Neuronal stem cell (in vitro differentiated cells): ENCODE results near the gene FAM83E.

Experiments used
- DNase-seq: peaks from one replicate; pipeline ENCODE4 v3.0.0-alpha.2; 2013; ENCODE audit warnings: low spot score
- H2AFZ ChIP-seq: one replicate; pipeline ENCODE4 v1.6.1; 2013; ENCODE audit warnings: mild to moderate bottlenecking, low read length, inconsistent platforms
- H2AK5ac ChIP-seq: 2 replicates; pipeline ENCODE4 v1.6.1; 2013; ENCODE audit warnings: low read depth, mild to moderate bottlenecking, inconsistent platforms, low read length, moderate library complexity, mixed read lengths
- H2BK120ac ChIP-seq: 2 replicates; pipeline ENCODE4 v1.6.1; 2013; ENCODE audit warnings: low read depth, mild to moderate bottlenecking, inconsistent platforms, low read length, moderate library complexity, mixed read lengths
- H2BK12ac ChIP-seq: one replicate; pipeline ENCODE4 v1.6.1; 2013; ENCODE audit warnings: low read length, inconsistent platforms
- H2BK15ac ChIP-seq: 2 replicates; pipeline ENCODE4 v1.6.1; 2013; ENCODE audit warnings: mild to moderate bottlenecking, low read length, inconsistent platforms, mixed read lengths
- H2BK5ac ChIP-seq: one replicate; pipeline ENCODE4 v1.6.1; 2013; ENCODE audit warnings: inconsistent platforms, mild to moderate bottlenecking, low read length, moderate library complexity
- H3K14ac ChIP-seq: one replicate; pipeline ENCODE4 v1.6.1; 2013; ENCODE audit warnings: low read length, inconsistent platforms
- H3K18ac ChIP-seq: 2 replicates; pipeline ENCODE4 v1.6.1; 2013; ENCODE audit warnings: low read length, inconsistent platforms
- H3K23ac ChIP-seq: 2 replicates; pipeline ENCODE4 v1.6.1; 2013; ENCODE audit warnings: low read depth, mild to moderate bottlenecking, mixed read lengths, low read length, inconsistent platforms; ENCODE audit not compliant: poor library complexity
- H3K27ac ChIP-seq: replicated peaks from 3 replicates; pipeline ENCODE4 v1.5.1; 2013; ENCODE audit warnings: low read length, inconsistent platforms
- H3K27me3 ChIP-seq, 3 experiments: 2 replicates each; pipeline ENCODE4 v1.6.1; 2013; ENCODE audit warnings: low read length in 3 of 3, mild to moderate bottlenecking in 2 of 3, inconsistent platforms in 1 of 3, low read depth in 1 of 3, mixed read lengths in 1 of 3, moderate library complexity in 1 of 3; ENCODE audit not compliant: control insufficient read depth in 3 of 3, insufficient read depth in 3 of 3
- H3K36me3 ChIP-seq, 2 donors: replicated peaks in 1 of 2; 2 replicates each; pipeline ENCODE4 v1.6.1; 2013; ENCODE audit warnings: low read length in 2 of 2; ENCODE audit not compliant: control insufficient read depth in 2 of 2, insufficient read depth in 2 of 2
- H3K4ac ChIP-seq: 2 replicates; pipeline ENCODE4 v1.6.1; 2013; ENCODE audit warnings: inconsistent platforms, mild to moderate bottlenecking, low read length, moderate library complexity
- H3K4me1 ChIP-seq, 2 donors: 1 replicate in 1 of 2; 2 replicates in 1 of 2; pipeline ENCODE4 v1.6.1; 2013; ENCODE audit warnings: low read length in 2 of 2, low read depth in 1 of 2; ENCODE audit not compliant: control insufficient read depth in 2 of 2, insufficient read depth in 1 of 2
- H3K4me2 ChIP-seq: one replicate; pipeline ENCODE4 v1.6.1; 2013; ENCODE audit warnings: mild to moderate bottlenecking, low read length, inconsistent platforms; ENCODE audit not compliant: insufficient read depth, poor library complexity, severe bottlenecking
- H3K4me3 ChIP-seq, 2 donors: 2 replicates each; pipeline ENCODE4 v1.5.1; 2013; ENCODE audit warnings: low read length in 2 of 2, mild to moderate bottlenecking in 2 of 2, inconsistent platforms in 1 of 2, moderate library complexity in 1 of 2
- H3K79me1 ChIP-seq: one replicate; pipeline ENCODE4 v1.6.1; 2013; ENCODE audit warnings: low read depth, mild to moderate bottlenecking, inconsistent platforms, low read length, moderate library complexity
- H3K9ac ChIP-seq: one replicate; pipeline ENCODE4 v1.6.1; 2013; ENCODE audit warnings: mild to moderate bottlenecking, low read depth, low read length, inconsistent platforms; ENCODE audit not compliant: poor library complexity
- H3K9me3 ChIP-seq, 2 donors: replicated peaks in 1 of 2; 2 replicates each; pipeline versions ENCODE3 to v1.6.1; 2013; ENCODE audit warnings: low read length in 2 of 2, mild to moderate bottlenecking in 2 of 2, inconsistent platforms in 1 of 2, low read depth in 1 of 2, mixed read lengths in 1 of 2, moderate library complexity in 1 of 2; ENCODE audit not compliant: control insufficient read depth in 2 of 2, insufficient read depth in 1 of 2
- H4K8ac ChIP-seq: one replicate; pipeline ENCODE4 v1.6.1; 2013; ENCODE audit warnings: low read depth, mild to moderate bottlenecking, inconsistent platforms, low read length, moderate library complexity
- H4K91ac ChIP-seq: one replicate; pipeline ENCODE4 v1.6.1; 2013; ENCODE audit warnings: low read length, low read depth, mild to moderate bottlenecking, inconsistent platforms; ENCODE audit not compliant: poor library complexity
- WGBS, 2 donors: extraction: QIAGEN DNeasy Blood & Tissue Kit; methylation state at CpG; one replicate each; pipeline ENCODE4 v1.1.7; 2013; ENCODE audit warnings: missing lambda C conversion rate in 2 of 2, mixed read lengths in 1 of 2; ENCODE audit not compliant: insufficient read length in 2 of 2, insufficient replicate concordance in 1 of 2; ENCODE audit errors: extremely low coverage in 2 of 2; 5-methylcytosine and 5-hydroxymethylcytosine counted together

FAM83E gene

DNA sequence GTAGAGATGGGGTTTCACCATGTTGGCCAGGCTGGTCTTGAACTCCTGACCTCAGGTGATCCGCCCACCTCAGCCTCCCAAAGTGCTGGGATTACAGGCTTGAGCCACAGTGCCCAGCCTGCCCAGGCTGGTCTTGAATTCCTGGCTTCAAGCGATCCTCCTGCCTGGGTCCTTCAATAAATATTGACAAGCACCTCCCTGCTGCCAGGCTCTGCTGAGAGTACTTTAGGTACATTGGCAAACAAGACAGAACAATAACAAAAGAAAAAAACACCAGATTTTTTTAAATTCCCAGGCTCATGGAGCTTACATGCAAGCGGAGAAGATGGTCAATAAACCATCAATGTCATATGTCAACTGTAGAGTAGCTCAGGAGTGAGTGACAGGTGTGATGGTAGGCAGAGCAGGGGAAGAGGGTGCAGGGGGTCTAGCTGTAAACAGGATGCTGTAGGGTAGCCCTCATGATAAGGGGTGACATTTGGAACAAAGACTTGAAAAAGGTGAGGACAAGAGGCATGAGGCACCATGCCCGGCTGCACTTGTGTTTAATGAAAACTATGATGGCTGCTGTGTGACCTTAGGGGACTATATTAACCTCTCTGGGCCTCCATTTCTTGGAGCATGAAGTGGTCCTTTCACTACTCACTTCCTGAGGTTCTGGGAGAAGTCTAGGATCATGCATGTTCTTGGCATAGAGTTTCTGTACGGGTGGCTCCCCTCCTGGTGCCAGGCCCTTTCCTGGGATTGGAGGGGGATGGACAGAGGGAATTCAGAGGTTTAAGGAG is 43.3 kb downstream of the FAM83E start:
- no peak overlapping the region for H3K4me3 ChIP-seq
- no peak overlapping the region for H2BK15ac ChIP-seq
- no peak overlapping the region for H2BK12ac ChIP-seq
- H3K4me2 ChIP-seq, result no peak overlapping the region
- no CpG with 5 or more reads among the region's 5 CpGs for WGBS, 2 donors
- no peaks in the 10 kb centered on the region for H3K79me1 ChIP-seq
- no peak overlapping the region for H4K8ac ChIP-seq
- no peak overlapping the region for H3K4ac ChIP-seq
- no peak overlapping the region for H2AK5ac ChIP-seq
- H3K4me1 ChIP-seq, result peaks cover 3 to 14% of the 10 kb centered on the region in 2 donors
- H2AFZ ChIP-seq, result no peak overlapping the region
- no peak overlapping the region for H2BK120ac ChIP-seq
- no peaks in the 10 kb centered on the region for H3K9me3 ChIP-seq
- no peak overlapping the region for H3K27ac ChIP-seq
- H3K36me3 ChIP-seq, result no peaks in the 10 kb centered on the region
- no peak overlapping the region for H2BK5ac ChIP-seq
- peaks cover 0 to 34% (median 6%) of the 10 kb centered on the region in 3 experiments for H3K27me3 ChIP-seq
- H3K9ac ChIP-seq, result no peak overlapping the region
- no peak for DNase-seq
- H4K91ac ChIP-seq, result no peak overlapping the region
- no peak overlapping the region for H3K18ac ChIP-seq
- no peak overlapping the region for H3K14ac ChIP-seq
- no peak overlapping the region for H3K23ac ChIP-seq

- no peak overlapping the region for H3K4me3 ChIP-seq
- no peak overlapping the region for H2BK15ac ChIP-seq
- H3K23ac ChIP-seq, result no peak overlapping the region
- H3K9me3 ChIP-seq, result no peaks in the 10 kb centered on the region
- H3K4me2 ChIP-seq, result no peak overlapping the region
- H3K4me1 ChIP-seq, result peaks cover 3 to 14% of the 10 kb centered on the region in 2 donors
- no peak overlapping the region for H3K18ac ChIP-seq
- H4K91ac ChIP-seq, result no peak overlapping the region
- H3K36me3 ChIP-seq, result no peaks in the 10 kb centered on the region
- H3K14ac ChIP-seq, result no peak overlapping the region
- no peak overlapping the region for H3K9ac ChIP-seq
- H3K4ac ChIP-seq, result no peak overlapping the region
- H2BK120ac ChIP-seq, result no peak overlapping the region
- H2BK12ac ChIP-seq, result no peak overlapping the region
- H2BK5ac ChIP-seq, result no peak overlapping the region
- peaks cover 0 to 40% (median 6%) of the 10 kb centered on the region in 3 experiments for H3K27me3 ChIP-seq
- no peak overlapping the region for H3K27ac ChIP-seq
- no peak overlapping the region for H4K8ac ChIP-seq
- H3K79me1 ChIP-seq, result no peaks in the 10 kb centered on the region
- DNase-seq, result no peak
- H2AFZ ChIP-seq, result no peak overlapping the region
- WGBS, 2 donors, result no CpG with 5 or more reads among the region's 11 CpGs
- H2AK5ac ChIP-seq, result no peak overlapping the region
These were observed 45.1 kb downstream of the FAM83E start for GRCh38 chr19:48569814-48570213.

GRCh38 chr19:48568345-48568886 is 46.5 kb downstream of the FAM83E start:
- Histone ChIP-seq H3K9me3 (no peaks in the 10 kb centered on the region), H2BK12ac (peak overlapping the region; percentile 84), H2BK15ac (peak overlapping the region; percentile 75), H3K27me3 (peaks cover 0 to 35% (median 6%) of the 10 kb centered on the region in 3 experiments), H3K23ac (peak overlapping the region; percentile 98), H3K4me3 (no peak overlapping the region), H3K18ac (peak overlapping the region; percentile 94), H3K14ac (peak overlapping the region; percentile 89), H4K91ac (no peak overlapping the region), H2BK5ac (no peak overlapping the region), H3K79me1 (no peaks in the 10 kb centered on the region), H2AK5ac (peak overlapping the region; percentile 56), H2BK120ac (no peak overlapping the region), H4K8ac (peak overlapping the region; percentile 68), H3K36me3 (no peaks in the 10 kb centered on the region), H3K4ac (no peak overlapping the region), H3K27ac (no peak overlapping the region), H3K9ac (peak overlapping the region; percentile 60), H3K4me1 (peaks cover 3 to 11% of the 10 kb centered on the region in 2 donors), H3K4me2 (peak overlapping the region; percentile 43), H2AFZ (peak overlapping the region; percentile 66)
- no CpG with 5 or more reads among the region's 19 CpGs for WGBS, 2 donors
- DNase-seq, result no peak

DNA sequence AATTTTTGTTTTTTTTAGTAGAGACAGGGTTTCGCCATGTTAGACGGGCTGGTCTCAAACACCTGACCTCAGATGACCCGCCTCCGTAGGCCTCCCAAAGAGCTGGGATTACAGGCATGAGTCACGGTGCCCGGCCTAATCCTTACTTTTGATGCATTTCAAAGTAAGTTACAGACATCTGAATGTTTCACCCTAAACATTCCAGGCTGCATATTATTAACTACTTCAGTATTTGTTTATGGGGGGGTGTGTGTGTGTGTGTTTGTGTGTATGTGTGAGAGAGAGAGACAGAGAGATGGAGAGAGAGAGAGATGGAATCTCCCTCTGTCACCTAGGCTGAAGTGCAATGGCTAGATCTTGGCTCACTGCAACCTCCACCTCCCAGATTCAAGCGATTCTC is 49.8 kb downstream of the FAM83E start:
- Histone ChIP-seq H3K4me3 (no peak overlapping the region), H3K27ac (no peak overlapping the region), H2BK15ac (no peak overlapping the region), H2BK5ac (no peak overlapping the region), H4K91ac (no peak overlapping the region), H3K9ac (no peak overlapping the region), H3K18ac (no peak overlapping the region), H2AFZ (no peak overlapping the region), H3K9me3 (no peaks in the 10 kb centered on the region), H3K4me1 (peaks cover 3 to 4% of the 10 kb centered on the region in 2 donors), H2BK12ac (no peak overlapping the region), H3K4me2 (no peak overlapping the region), H2AK5ac (no peak overlapping the region), H3K14ac (no peak overlapping the region), H3K27me3 (peaks cover 0 to 29% (median 6%) of the 10 kb centered on the region in 3 experiments), H4K8ac (no peak overlapping the region), H2BK120ac (no peak overlapping the region), H3K79me1 (no peaks in the 10 kb centered on the region), H3K4ac (no peak overlapping the region), H3K23ac (no peak overlapping the region), H3K36me3 (no peaks in the 10 kb centered on the region)
- no peak for DNase-seq
- no CpG with 5 or more reads among the region's 7 CpGs for WGBS, 2 donors
